GM12892 (cell line): ENCODE data around the gene CHAD.

Source experiments
- DNase-seq: peaks from one replicate; pipeline ENCODE4 v3.0.0; 2011; ENCODE audit not compliant: insufficient read length
- FAIRE-seq: peaks from 2 replicates; lab custom pipeline; 2011; peaks lifted over from hg19 to GRCh38; lab: Jason Lieb, UNC
- POLR2A ChIP-seq: IDR thresholded peaks from 2 replicates; pipeline ENCODE4 v1.6.1; 2011; ENCODE audit warnings: low read depth, low read length, control low read depth
- POLR2AphosphoS5 ChIP-seq: IDR thresholded peaks from 2 replicates; pipeline ENCODE4 v1.6.1; 2011; ENCODE audit warnings: low read depth, low read length, control low read depth
- TAF1 ChIP-seq: IDR thresholded peaks from 2 replicates; pipeline ENCODE4 v1.6.1; 2011; ENCODE audit warnings: low read depth, mild to moderate bottlenecking, control low read depth, low read length, borderline replicate concordance

CHAD gene

DNA sequence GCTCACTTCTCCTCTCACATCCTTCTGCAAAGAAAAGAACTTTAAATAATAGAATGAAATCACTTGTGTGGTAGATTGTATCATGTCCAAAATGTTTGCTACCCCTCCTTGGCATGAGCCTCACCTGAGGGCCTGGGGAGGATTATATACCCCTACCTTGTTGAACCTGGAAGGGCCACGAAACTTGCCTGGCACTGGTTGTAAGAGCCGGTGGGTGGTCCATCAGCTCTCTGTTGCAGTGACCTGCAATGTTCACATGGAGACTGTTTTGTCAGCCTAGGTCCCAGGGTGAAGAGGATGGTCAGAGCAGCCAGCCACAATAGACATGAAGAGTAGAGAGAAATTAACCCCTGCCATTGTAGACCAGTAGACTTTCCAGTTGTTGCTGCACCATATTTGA lies 20.2 kb upstream of the CHAD start:
- no peak for TF ChIP-seq TAF1
- no peak for TF ChIP-seq POLR2A
- TF ChIP-seq POLR2AphosphoS5 = no peak
- DNase-seq = no peak
- no peak for FAIRE-seq

DNA sequence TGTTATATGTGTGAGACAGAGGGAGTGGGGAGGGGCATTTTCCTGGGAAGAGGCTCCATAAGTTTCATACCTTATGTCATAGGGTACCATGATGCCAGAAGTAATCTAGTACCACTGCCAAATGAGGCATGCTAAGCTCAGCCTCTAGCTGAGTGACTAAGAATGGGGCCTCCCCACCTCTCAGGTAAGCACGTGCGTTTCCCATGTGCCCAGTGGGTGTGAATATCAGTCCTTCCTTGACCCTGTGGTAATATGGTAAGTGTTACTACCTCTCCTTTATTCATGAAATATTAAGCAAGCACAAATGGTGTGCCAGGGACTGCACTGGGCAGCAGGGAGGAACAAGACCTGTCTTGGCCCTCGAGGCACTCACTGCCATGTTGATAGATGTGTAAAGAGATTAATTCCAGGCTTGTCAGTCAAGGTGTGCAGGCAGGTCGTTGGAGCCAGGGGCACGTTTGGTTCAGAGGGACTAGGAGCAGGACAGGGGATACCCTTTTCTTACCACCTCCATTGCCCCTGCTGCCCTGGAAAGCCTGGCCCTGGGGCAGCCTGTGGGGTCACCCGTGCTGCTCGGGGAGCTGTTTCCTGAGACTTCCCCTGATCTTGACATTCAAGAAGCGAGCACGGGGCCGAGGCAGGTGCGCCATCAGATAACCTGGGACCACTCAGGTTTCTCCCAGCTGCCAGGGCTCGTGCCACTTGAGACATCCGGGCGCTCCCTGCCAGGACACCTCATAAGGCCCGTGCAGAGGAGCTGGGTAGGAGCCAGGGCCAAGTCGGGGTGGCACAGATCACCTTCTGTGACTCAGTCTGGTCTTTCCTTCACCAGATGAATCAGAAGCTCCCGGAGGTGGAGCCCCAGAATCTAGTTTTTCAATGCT lies 18.8 kb upstream of the CHAD start:
- no peak for TF ChIP-seq POLR2A
- no peak for TF ChIP-seq POLR2AphosphoS5
- no peak for TF ChIP-seq TAF1
- DNase-seq = no peak
- FAIRE-seq = no peak

DNA sequence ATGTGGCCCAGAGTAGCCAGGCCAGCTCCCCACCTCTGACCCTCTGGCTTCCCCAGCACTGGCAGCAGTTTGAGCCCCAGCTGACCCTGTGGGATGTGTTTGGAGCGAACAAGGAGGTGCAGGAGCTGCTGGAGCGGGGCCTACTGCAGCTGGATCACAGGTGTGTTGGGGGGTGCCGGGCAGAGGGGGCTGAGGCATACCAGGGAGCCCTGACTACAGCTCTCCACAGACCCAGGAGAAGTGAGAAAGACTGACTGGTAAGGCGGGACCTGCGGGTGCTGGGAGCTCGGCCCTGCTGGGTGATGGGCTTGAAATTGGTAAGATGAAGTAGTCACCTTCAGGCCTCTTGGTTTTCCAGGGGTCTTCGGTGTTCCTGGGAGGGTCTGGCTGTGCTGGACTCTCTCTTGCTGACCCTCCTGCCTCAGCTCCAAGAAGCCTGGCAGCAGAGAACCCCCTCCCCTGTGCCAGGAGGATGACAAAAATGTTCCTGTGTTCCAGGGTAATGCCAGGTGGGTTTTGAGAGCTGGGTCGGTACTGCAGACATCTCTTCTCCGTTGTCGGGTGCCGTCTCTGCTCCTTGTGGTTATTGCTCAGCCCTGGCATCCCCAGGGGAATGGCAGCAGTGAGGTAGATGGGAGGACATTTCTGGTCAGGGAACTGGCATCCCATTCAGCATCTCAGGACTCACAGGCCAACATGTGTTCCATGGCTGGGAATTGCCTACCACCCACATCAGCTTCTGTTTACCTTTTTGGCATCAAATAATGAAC lies 15.9 kb upstream of the CHAD start:
- TF ChIP-seq POLR2AphosphoS5 = no peak
- no peak for TF ChIP-seq TAF1
- no peak for TF ChIP-seq POLR2A
- FAIRE-seq = no peak

DNA sequence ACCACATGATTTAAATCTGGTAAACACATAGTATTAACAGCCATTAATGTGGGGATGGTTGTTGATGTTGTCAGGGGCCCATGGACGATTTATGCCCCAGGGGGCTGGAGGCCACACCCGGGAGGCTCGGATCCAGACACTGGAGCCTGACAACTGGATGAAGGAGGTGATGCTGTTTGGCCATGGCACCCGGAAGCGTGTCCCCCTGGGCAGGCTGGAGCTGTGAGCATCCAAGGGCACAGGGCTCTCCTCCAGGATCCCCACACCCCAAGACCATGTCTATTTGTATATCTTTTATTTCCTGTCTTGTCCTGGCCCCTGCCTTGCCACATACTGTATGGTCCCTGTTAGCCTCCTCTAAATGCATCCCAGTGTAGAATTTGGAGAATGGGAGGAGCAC lies 14.6 kb upstream of the CHAD start:
- TF ChIP-seq POLR2AphosphoS5 (no peak), TAF1 (no peak), POLR2A (no peak)
- DNase-seq = no peak
- no peak for FAIRE-seq

More for the DNA sequence above, 15.9 kb upstream of the CHAD start:
- no peak for DNase-seq

DNA sequence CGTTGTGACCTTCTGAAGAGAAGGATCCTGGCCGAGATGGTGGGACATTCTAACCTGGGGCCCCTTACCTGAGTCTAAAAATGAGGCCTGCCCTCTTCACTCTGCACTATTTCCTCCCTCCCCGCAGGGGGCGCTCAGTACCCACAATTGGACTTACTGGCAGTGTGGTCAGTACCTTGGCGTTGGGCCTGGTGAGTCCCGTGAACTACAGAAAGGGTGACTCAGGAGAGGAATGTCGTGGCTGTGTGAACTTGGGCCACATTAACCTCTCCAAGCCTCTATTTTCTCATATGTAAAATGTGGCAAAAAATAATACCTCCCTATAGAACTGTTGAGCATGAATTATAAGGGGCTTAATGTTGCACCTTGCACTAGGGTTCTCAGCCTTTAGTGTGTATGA lies 13.8 kb upstream of the CHAD start:
- FAIRE-seq (peak; percentile 88), DNase-seq (no peak)
- no peak for TF ChIP-seq TAF1
- TF ChIP-seq POLR2A = no peak
- TF ChIP-seq POLR2AphosphoS5 = no peak

DNA sequence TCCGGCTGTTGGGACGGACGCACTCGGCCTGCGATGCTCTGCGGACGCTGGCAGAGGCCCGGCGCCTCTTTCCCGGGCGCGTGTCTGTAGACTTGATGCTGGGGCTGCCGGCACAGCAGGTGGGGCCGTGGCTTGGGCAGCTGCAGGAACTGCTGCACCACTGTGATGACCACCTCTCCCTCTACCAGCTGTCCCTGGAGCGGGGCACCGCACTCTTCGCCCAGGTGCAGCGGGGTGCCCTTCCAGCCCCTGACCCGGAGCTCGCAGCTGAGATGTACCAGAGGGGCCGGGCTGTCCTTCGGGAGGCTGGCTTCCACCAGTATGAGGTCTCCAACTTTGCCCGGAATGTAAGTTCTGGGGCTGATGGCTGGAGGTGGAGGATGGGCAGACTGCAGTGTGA lies 13.4 kb upstream of the CHAD start:
- no peak for FAIRE-seq
- DNase-seq = no peak
- TF ChIP-seq POLR2AphosphoS5 (no peak), POLR2A (no peak), TAF1 (no peak)

DNA sequence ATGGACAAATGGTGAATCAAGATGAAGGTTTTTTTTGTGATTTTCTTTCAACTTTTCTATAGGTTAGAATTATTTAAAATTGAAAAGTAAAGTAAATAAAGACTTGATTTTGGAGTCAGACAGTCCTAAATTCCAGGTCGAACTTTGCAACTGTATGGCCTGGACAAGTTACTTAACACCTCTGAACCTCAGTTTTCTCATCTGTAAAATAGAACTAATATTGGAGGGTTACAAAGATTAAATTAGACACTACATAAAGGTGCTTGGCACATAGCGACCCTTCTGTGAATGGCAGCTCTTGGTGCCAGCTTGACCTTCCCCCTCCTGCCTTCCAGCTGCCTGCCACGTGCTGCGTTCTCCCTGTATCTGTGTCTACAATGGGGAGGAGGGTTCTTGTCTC lies 13.0 kb upstream of the CHAD start:
- FAIRE-seq = no peak
- DNase-seq = no peak

DNA sequence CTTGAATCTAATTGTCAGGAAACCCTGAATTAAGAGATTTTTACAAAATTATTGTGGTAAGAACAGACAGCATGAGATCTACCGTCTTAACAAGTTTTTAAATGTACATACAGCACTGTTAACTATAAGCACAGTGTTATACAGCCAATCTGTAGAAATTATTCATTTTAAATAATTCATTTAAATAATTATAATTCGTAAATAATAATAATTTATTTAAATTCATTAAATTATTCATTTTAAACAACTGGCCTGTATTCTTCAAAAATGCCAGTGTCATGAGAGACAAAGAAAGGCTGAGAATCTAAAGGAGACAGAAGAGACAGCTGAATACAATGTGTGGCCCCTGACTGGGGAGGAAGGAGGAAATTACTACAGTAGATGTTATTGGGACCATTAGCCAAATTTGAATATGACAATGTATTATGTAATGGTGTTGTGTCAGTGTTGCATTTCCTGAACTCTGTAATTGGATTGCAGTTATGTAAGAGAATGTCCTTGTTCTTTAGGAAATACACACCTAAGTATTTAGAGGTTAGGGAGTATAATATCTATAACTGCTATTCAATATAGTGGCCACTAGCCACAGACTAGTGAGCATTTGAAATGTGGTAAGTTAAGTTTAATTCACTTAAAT lies 12.3 kb upstream of the CHAD start:
- DNase-seq = no peak
- TF ChIP-seq POLR2AphosphoS5 (no peak), POLR2A (no peak), TAF1 (no peak)
- FAIRE-seq = no peak

More for the DNA sequence above, 13.0 kb upstream of the CHAD start:
- TF ChIP-seq POLR2A (no peak), TAF1 (no peak), POLR2AphosphoS5 (no peak)

DNA sequence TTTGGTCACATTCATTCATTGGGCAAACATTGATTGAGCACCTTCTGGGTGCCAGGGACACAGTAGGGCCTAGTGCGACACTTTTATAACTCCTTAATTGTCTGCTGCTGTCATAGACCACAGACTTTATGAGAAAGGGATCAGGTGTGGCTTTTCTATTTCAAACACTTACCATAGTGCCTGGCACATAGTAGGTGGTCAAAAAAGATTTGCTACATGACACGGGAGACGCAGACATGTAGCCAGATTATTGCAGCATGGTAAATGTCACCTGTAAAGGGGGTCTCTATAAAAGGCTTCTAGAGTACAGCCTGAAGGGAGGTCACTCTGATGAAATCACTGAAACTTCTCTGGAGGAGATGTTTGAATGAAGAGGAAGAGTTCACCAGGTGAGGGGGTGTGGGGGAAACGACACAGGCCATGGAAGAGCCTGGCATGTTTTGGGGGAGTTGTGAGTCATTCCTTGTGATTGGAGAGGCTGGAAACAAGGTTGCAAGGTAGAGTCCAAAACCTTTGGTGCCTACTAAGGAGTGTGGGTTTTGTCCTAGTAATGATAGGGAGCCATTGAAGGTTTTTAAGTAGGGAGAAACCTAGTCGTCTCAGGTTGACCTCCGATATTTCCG lies 11.6 kb upstream of the CHAD start:
- no peak for FAIRE-seq
- TF ChIP-seq POLR2A (no peak), TAF1 (no peak), POLR2AphosphoS5 (no peak)
- no peak for DNase-seq

DNA sequence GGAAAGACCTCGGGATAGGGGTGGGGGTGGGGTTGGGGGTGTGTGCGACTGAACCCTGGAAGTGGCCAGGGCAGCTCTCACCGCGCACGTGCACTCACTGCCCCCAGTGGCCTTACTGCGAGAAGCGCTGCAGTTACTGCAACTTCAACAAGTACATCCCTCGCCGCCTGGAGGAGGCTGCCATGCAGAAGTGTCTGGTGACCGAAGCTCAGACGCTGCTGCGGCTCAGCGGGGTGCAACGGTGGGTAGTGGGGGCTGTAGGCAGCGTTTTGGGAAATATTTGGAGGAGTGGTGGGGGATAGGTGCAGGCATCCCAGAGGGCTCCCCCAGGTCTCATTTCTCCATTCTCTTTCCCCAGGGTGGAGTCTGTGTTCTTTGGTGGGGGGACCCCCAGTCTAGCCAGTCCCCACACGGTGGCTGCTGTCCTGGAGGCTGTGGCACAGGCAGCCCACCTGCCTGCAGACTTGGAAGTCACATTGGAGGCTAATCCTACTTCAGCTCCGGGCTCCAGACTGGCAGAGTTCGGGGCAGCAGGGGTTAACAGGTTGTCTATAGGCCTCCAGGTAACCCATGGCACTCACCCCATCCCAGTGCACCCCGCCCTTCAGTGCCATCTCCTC lies 11.0 kb upstream of the CHAD start:
- FAIRE-seq (peak; percentile 74), DNase-seq (no peak)
- TF ChIP-seq POLR2A = no peak
- TF ChIP-seq TAF1 = no peak
- no peak for TF ChIP-seq POLR2AphosphoS5
